ENCODE measurements around the gene STX1A.
"Not testable (repeated sequence)": the region's sequence is repeated elsewhere in the genome, so short reads cannot be mapped to it uniquely, and the experiment has no call there.

DNA sequence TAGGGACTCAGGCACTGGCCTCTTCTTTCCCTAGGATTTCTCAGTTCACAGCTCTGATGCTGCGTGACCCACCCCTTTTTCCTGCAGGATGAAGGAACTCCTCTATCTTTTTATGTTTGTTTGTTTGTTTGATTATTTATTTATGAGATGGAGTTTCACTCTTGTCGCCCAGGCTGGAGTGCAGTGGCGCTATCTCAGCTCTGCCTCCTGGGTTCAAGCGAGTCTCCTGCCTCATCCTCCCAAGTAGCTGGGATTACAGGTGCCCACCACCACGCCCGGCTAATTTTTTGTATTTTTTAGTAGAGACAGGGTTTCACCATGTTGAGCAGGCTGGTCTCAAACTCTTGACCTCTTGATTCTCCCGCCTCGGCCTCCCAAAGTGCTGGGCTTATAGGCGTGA is 974 bp upstream of the STX1A start:
- TF ChIP-seq, protein P1, sequence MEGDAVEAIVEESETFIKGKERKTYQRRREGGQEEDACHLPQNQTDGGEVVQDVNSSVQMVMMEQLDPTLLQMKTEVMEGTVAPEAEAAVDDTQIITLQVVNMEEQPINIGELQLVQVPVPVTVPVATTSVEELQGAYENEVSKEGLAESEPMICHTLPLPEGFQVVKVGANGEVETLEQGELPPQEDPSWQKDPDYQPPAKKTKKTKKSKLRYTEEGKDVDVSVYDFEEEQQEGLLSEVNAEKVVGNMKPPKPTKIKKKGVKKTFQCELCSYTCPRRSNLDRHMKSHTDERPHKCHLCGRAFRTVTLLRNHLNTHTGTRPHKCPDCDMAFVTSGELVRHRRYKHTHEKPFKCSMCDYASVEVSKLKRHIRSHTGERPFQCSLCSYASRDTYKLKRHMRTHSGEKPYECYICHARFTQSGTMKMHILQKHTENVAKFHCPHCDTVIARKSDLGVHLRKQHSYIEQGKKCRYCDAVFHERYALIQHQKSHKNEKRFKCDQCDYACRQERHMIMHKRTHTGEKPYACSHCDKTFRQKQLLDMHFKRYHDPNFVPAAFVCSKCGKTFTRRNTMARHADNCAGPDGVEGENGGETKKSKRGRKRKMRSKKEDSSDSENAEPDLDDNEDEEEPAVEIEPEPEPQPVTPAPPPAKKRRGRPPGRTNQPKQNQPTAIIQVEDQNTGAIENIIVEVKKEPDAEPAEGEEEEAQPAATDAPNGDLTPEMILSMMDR (IDR thresholded peaks at IDR 0.05), result not testable (repeated sequence)
- not testable (repeated sequence) for TF ChIP-seq POLR2A (IDR thresholded peaks at IDR 0.05)
